Heart left ventricle (tissue), 16 donors: Measurements from ENCODE around the gene BMP2. TPM values are rescaled to one million over a fixed set of nuclear protein-coding genes. Genes with fewer than 3 reads are reported as not detected.

Experiments used
- ATAC-seq, 4 donors: fragments of 200-7000 bp; cut with Tn5 transposase; one replicate each; pipeline ENCODE4 v1.9.1; 2020 to 2022; ENCODE audit warnings: moderate library complexity in 4 of 4, mild to moderate bottlenecking in 3 of 4, moderate number of reproducible peaks in 1 of 4
- DNase-seq, 5 donors: peaks; one replicate each; pipeline ENCODE4 v3.0.0-alpha.2; 2020
- H3K27ac ChIP-seq, 12 donors: fragments of 200-600 bp; sonication (generic) in 4 of 12; one replicate each; pipeline versions ENCODE4 v1.5.0 to v1.8.0; 2016 to 2022; ENCODE audit warnings: mild to moderate bottlenecking in 2 of 12
- H3K27me3 ChIP-seq, 9 donors: fragments of 200-600 bp; sonication (generic) in 2 of 9; one replicate each; pipeline versions ENCODE4 v1.5.1 to v1.8.0; 2016 to 2022; ENCODE audit warnings: mild to moderate bottlenecking in 3 of 9
- H3K36me3 ChIP-seq, 9 donors: fragments of 200-600 bp; sonication (generic) in 2 of 9; one replicate each; pipeline versions ENCODE4 v1.5.0 to v1.8.0; 2018 to 2022; ENCODE audit warnings: mild to moderate bottlenecking in 2 of 9
- H3K4me1 ChIP-seq, 12 donors: fragments of 200-600 bp; sonication (generic) in 4 of 12; one replicate each; pipeline versions ENCODE4 v1.5.0 to v1.8.0; 2016 to 2022; ENCODE audit warnings: mild to moderate bottlenecking in 3 of 12
- H3K4me3 ChIP-seq, 12 donors: fragments of 200-600 bp; sonication (generic) in 4 of 12; one replicate each; pipeline versions ENCODE4 v1.5.0 to v1.8.0; 2017 to 2022; ENCODE audit warnings: mild to moderate bottlenecking in 9 of 12, moderate library complexity in 4 of 12
- H3K9me3 ChIP-seq, 12 donors: fragments of 200-600 bp; sonication (generic) in 4 of 12; one replicate each; pipeline versions ENCODE4 v1.5.0 to v1.8.0; 2016 to 2022; ENCODE audit warnings: mild to moderate bottlenecking in 1 of 12
- CTCF ChIP-seq, 12 donors: fragments of 200-600 bp; sonication (generic) in 4 of 12; IDR thresholded peaks; one replicate each; pipeline versions ENCODE4 v1.5.0 to v1.8.0; 2018 to 2022; ENCODE audit warnings: antibody characterized with exemption in 12 of 12, mild to moderate bottlenecking in 5 of 12
- POLR2A ChIP-seq, 2 donors: fragments of 450-650 bp; IDR thresholded peaks; one replicate each; pipeline ENCODE4 v1.6.1; 2017; ENCODE audit warnings: antibody characterized with exemption in 2 of 2, mild to moderate bottlenecking in 2 of 2, moderate library complexity in 2 of 2
- WGBS, 4 donors: extraction: QIAGEN DNeasy Blood & Tissue Kit in 2 of 4; methylation state at CpG; one replicate each; pipeline versions ENCODE4 v1.1.5 to v1.1.7; 2013 to 2018; 5-methylcytosine and 5-hydroxymethylcytosine counted together
- intact Hi-C, 10 donors: fragments of 100-400 bp; cut with DNase I; formaldehyde crosslinking; loops; one replicate each; pipeline versions ENCODE4 v1.11.1 to v1.14.2; 2022
- polyA plus RNA-seq, 2 donors: library from polyadenylated mRNA; stranded (reverse); fragments of 200-250 nt; gene quantifications; one replicate each; pipeline ENCODE4 v1.2.3, GENCODE V29; 2013
- total RNA-seq, 9 donors: library from RNA; depleted of rRNA in 2 of 9; stranded (reverse); fragments of >200 nt in 2 of 9; fragmentation: NEBNext Ultra II Directional in 3 of 9; extraction: Animal tissue kit (Norgen Biotek cat#: 25700) in 3 of 9; gene quantifications; one replicate each; pipeline versions ENCODE4 v1.1.0 to v1.2.4, GENCODE V29; 2016 to 2023
- donor health status: ischemic (EF 13 %, LVEDD 7.1; RV severe dilation, severe dysfunction).
- donor health status: healthy with polysubstance abuse.
- donor health status: DM: no; HTN: yes; CAD: no.
- donor health status: DM: no; HTN: no; CAD: no.
- donor health status: ischemic (EF 25% LVEDD 6.9; RV normal size, moderate dysfunction).
- donor health status: ischemic (EF 25% LVEDD 5.7; RV mildly dilated, moderate dysfunction).
- donor health status: healthy.
- donor health status: DM: yes; HTN: yes; CAD: no.
- donor health status: ischemic (EF 35%, LVEDD 5.7; RV mildly dilated, moderate dysfunction).
- donor health status: nonischemic (EF 11% LVEDD 7.7; RV severe dilation, severe dysfunction).
- donor health status: DM: yes; HTN: yes; CAD: no.
- donor health status: PGD.
- donor health status: ischemic (EF 29% LVEDD 5.4; RV normal size, mild dysfunction).
- donor health status: nonischemic (EF 23%, LVEDD 6.1; RV moderate dilation, normal function).

BMP2 gene
- total and polyA plus RNA-seq, 11 donors, result 0.72 to 6.2 (median 2.2) TPM

GRCh38 chr20:6811262-6812035 is 44.0 kb downstream of the BMP2 start:
- no peak for TF ChIP-seq POLR2A (IDR thresholded peaks at IDR 0.05)
- no peak for TF ChIP-seq CTCF (IDR thresholded peaks at IDR 0.05)
- Histone ChIP-seq H3K27me3 (peaks cover 0 to 27% (median 4%) of the 10 kb centered on the region in 9 donors), H3K4me3 (no peak overlapping the region), H3K27ac (no peak overlapping the region), H3K4me1 (no peaks in the 10 kb centered on the region), H3K9me3 (peaks cover 0 to 3% (median 0%) of the 10 kb centered on the region in 12 donors), H3K36me3 (no peaks in the 10 kb centered on the region)
- 54 to 60% (median 55%) methylated on average over 6 of the region's 6 CpGs for whole genome bisulfite sequencing, 4 donors
- intact Hi-C loops, result no loop called here
- DNase-seq (no peak), ATAC-seq (no peak)

GRCh38 chr20:6812530-6812929 is 45.0 kb downstream of the BMP2 start:
- H3K36me3 ChIP-seq, result no peaks in the 10 kb centered on the region
- peaks cover 0 to 31% (median 4%) of the 10 kb centered on the region in 9 donors for H3K27me3 ChIP-seq
- WGBS, 4 donors, result 19 to 30% (median 28%) methylated on average over 6 of the region's 6 CpGs
- no peaks in the 10 kb centered on the region for H3K4me1 ChIP-seq
- H3K27ac ChIP-seq, result no peak overlapping the region
- H3K4me3 ChIP-seq, result no peak overlapping the region
- DNase-seq (no peak), ATAC-seq (no peak)
- intact Hi-C loops, result no loop called here
- TF ChIP-seq POLR2A (IDR thresholded peaks at IDR 0.05), result no peak
- TF ChIP-seq CTCF (IDR thresholded peaks at IDR 0.05), result no peak
- no peaks in the 10 kb centered on the region for H3K9me3 ChIP-seq

GRCh38 chr20:6814945-6815344 is 47.5 kb downstream of the BMP2 start:
- no peaks in the 10 kb centered on the region for H3K36me3 ChIP-seq
- peaks cover 0 to 43% (median 4%) of the 10 kb centered on the region in 9 donors for H3K27me3 ChIP-seq
- ATAC-seq (no peak), DNase-seq (no peak)
- WGBS, 4 donors, result 33 to 40% (median 36%) methylated on average over 4 of the region's 4 CpGs
- H3K4me3 ChIP-seq, result no peak overlapping the region
- no peaks in the 10 kb centered on the region for H3K9me3 ChIP-seq
- intact Hi-C loops, result no loop called here
- no peak overlapping the region for H3K27ac ChIP-seq
- H3K4me1 ChIP-seq, result no peaks in the 10 kb centered on the region
- no peak for TF ChIP-seq CTCF (IDR thresholded peaks at IDR 0.05)
- no peak for TF ChIP-seq POLR2A (IDR thresholded peaks at IDR 0.05)

GRCh38 chr20:6818033-6818808 is 50.7 kb downstream of the BMP2 start:
- 41 to 46% (median 42%) methylated on average over 7 of the region's 7 CpGs for WGBS, 4 donors
- peaks cover 0 to 38% (median 8%) of the 10 kb centered on the region in 9 donors for H3K27me3 ChIP-seq
- TF ChIP-seq POLR2A (IDR thresholded peaks at IDR 0.05) (no peak), CTCF (IDR thresholded peaks at IDR 0.05) (no peak)

More at GRCh38 chr20:6818033-6818808, 50.7 kb downstream of the BMP2 start:
- H3K36me3 ChIP-seq, result no peaks in the 10 kb centered on the region
- H3K4me3 ChIP-seq, result no peak overlapping the region
- ATAC-seq (no peak), DNase-seq (no peak)
- no peak overlapping the region for H3K27ac ChIP-seq
- intact Hi-C loops, result no loop called here
- no peaks in the 10 kb centered on the region for H3K9me3 ChIP-seq
- H3K4me1 ChIP-seq, result no peaks in the 10 kb centered on the region
